Putamen (tissue), 1 donor: ENCODE results near the gene FAM107B.

ENCODE experiments used
- DNase-seq: peaks from one replicate; pipeline ENCODE4 v3.0.0-alpha.2; 2016; ENCODE audit warnings: low spot score

Gene FAM107B

GRCh38 chr10:14776546-14776945 lies 1.8 kb upstream of the FAM107B start:
- DNase-seq, result no peak

- no peak for DNase-seq
Measured at GRCh38 chr10:14775656-14776055, 959 bp upstream of the FAM107B start.

- no peak for DNase-seq
Measured at GRCh38 chr10:14774214-14774580, 500 bp downstream of the FAM107B start.

GRCh38 chr10:14773551-14774213 lies 1.0 kb downstream of the FAM107B start:
- DNase-seq, result no peak

- no peak for DNase-seq
Measured at GRCh38 chr10:14772399-14772798, 2.3 kb downstream of the FAM107B start.

- no peak for DNase-seq
Measured at GRCh38 chr10:14770927-14771326, 3.8 kb downstream of the FAM107B start.

GRCh38 chr10:14761372-14761771 lies 13.3 kb downstream of the FAM107B start:
- DNase-seq, result no peak

GRCh38 chr10:14758994-14759664 lies 15.6 kb downstream of the FAM107B start:
- DNase-seq, result no peak

GRCh38 chr10:14758451-14758850 lies 16.2 kb downstream of the FAM107B start:
- DNase-seq, result no peak

GRCh38 chr10:14757986-14758385 lies 16.7 kb downstream of the FAM107B start:
- DNase-seq, result no peak

- no peak for DNase-seq
Measured at GRCh38 chr10:14757394-14757793, 17.3 kb downstream of the FAM107B start.

- no peak for DNase-seq
Measured at GRCh38 chr10:14753441-14753840, 21.3 kb downstream of the FAM107B start.

- DNase-seq, result no peak
Measured at GRCh38 chr10:14751921-14752320, 22.8 kb downstream of the FAM107B start.

- no peak for DNase-seq
Measured at GRCh38 chr10:14751014-14751896, 23.4 kb downstream of the FAM107B start.

GRCh38 chr10:14749070-14749809 lies 25.5 kb downstream of the FAM107B start:
- DNase-seq, result no peak

- DNase-seq, result no peak
Measured at GRCh38 chr10:14748441-14748840, 26.3 kb downstream of the FAM107B start.

GRCh38 chr10:14742815-14743214 lies 31.9 kb downstream of the FAM107B start:
- no peak for DNase-seq

GRCh38 chr10:14742382-14742781 lies 32.3 kb downstream of the FAM107B start:
- DNase-seq, result no peak

- no peak for DNase-seq
Measured at GRCh38 chr10:14740684-14741247, 33.9 kb downstream of the FAM107B start.

GRCh38 chr10:14737808-14738545 lies 36.7 kb downstream of the FAM107B start:
- DNase-seq, result peak; percentile 29

- DNase-seq, result no peak
Measured at GRCh38 chr10:14736600-14737081, 38.1 kb downstream of the FAM107B start.
